GM18867 (cell line): Measurements from ENCODE around the gene ABCD1.
"Not testable (repeated sequence)": the region's sequence is repeated elsewhere in the genome, so short reads cannot be mapped to it uniquely, and the experiment has no call there.

Experiments used
- ATAC-seq: cut with Tn5 transposase; IDR thresholded peaks from one replicate; pipeline ENCODE4 v1.9.1; 2021; ENCODE audit warnings: mild to moderate bottlenecking, moderate library complexity; ENCODE audit not compliant: unreplicated experiment

ABCD1 gene

DNA sequence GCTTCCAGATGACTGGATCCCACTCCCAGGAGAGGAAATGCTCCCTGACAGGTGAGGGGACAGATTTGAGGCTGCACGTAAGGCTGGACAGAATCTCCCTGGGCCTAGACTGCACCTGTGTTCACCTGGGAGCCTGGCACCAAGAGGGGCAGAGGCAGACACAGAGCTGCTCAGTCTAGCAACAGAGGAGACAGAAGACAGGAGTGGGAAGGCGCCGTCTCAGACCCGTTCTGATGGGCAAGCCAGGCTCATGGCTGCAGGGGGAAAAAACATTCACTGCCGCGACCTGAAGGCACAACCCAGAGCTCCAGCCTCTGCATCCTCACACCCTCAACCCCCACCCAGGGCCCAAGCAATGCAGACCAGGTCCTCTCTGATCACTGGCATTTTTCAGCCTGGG, 17.2 kb upstream of the ABCD1 start:
- no peak for ATAC-seq

DNA sequence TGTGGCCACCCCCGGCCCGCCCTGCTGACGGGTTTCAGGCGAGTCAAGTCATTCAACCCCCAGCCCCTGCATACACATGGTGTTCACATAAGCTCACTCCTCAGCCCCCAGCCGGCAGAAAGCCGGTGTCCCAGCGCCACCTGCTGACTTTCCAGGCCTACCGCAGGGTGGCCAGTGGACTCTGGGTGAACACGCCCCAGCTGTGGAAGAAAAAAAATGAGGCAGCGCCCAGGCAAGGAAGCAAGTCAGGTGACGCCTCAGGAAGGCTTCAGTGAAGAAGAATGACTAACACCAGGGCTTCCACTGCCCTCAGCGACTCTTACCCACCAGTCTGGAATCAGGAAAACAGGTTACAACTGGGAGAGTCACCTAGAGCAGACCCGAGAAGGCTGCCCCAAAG, 16.2 kb upstream of the ABCD1 start:
- peak; percentile 47 for ATAC-seq

DNA sequence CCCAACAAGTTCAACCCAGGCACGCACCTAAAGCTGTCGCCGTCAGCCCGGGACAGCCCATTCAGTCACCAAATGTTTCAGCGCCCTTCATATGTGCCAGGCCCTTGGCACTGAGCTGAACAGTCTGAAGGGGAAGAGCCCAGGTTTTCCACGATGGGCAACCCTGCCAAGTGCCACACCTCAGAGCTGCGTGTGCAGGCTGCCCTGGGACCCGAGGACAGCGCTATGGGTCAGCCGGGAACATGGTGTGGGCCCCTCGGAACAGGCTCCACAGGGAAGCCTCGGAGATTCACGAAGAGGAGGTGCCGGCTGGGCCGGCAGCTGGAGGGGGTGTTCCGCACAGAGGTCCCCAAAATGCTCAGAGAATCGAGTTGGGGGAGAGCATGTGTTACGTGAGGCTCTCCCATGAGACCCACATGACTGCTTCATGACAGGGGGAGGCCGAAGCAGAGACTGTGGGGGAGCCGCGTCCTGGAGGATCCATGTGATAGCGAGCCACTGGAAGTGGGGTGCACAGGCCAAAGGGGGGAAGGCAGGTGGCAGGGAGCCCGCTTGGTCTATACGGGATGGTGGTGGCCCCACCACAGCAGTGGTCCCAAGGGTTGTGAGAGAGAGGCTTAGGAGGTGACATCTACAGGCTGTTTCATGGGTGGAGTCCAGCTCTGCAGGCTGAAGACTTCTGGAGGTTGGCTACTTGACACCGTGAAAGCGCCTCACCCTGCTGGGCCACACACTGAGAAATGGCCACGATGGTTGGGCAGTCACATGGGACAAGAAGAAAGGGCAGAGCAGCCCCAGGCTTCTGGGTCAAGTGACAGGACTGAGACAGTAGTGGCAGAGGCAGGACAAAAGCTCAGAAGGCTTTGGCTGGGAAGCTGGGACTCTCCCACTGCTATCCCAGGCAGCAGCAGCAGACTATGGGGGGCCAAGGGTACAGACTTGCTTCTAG, 14.7 kb upstream of the ABCD1 start:
- no peak for ATAC-seq

DNA sequence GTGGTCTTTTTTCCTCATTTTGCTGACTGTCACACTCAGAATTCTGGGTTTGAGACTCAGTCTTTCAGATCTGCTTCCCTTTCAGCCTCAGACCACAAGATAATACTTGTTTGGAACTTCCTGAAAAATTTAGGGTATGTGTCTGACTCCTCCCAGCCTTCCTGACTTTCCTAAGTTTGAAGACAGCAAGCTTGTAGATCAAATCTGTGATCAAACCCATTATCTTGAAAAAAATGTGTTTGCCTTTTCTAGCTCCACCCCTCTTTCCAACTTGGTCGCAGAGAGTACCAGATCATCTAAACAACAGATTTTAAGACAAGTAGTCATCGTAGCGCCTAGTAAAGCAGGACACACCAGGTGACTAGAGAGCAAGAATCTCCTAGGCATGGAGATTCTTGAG, 10.4 kb upstream of the ABCD1 start:
- no peak for ATAC-seq

DNA sequence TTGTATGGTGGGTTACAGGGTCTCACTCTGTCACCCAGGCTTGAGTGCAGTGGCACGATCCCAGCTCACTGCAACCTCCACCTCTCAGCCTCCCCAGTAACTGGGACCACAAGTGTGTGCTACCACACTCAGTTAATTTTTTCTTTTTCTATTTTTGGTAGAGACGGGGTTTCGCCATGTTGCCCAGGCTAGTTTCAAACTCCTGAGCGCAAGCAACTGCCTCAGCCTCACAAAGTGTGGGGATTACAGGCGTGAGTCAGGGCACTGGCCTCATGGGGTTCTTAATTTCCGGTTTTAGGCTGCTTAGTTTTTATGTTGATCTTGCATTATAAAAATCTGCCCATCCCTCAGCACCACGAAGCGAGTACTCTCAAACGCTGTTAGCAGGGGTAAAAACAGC, 7.2 kb upstream of the ABCD1 start:
- ATAC-seq: no peak

DNA sequence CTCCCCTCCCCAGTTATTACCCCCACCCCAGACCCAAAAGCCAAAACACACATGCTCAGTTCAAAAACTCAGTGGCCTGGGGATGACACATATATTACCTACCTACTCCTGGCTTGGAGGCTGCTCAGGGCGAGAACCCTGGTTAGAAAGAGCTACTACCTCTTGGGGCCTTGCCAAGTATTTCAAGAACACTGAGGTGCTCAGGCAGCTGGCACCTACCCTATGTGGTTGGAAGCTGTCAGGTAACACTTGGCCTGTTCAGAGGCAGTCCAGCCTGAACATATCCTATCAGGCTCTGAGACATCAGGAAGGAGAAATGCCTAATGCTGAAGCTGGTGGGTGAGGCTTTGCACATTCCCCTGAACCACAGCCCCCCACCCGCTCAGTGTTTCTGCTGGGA, 5.4 kb upstream of the ABCD1 start:
- ATAC-seq: no peak

DNA sequence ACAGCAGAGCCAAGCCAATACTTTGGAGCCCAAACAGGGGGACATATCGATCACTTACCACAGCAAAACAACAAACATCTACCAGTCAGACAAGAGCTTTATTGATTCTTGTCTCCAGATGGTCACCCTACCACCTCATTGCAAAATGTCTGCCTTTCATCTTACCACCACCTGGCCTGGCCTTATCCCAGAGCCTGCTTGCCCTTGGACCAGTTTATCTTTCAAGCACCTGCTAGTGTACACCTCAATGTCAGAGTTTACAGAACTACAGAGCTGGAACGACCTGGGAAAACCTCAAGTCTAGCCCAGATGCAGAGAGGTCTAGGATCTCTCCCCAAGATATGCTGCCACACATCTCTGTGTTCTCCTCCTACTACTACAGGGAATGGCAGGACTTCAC, 5.0 kb upstream of the ABCD1 start:
- no peak for ATAC-seq

DNA sequence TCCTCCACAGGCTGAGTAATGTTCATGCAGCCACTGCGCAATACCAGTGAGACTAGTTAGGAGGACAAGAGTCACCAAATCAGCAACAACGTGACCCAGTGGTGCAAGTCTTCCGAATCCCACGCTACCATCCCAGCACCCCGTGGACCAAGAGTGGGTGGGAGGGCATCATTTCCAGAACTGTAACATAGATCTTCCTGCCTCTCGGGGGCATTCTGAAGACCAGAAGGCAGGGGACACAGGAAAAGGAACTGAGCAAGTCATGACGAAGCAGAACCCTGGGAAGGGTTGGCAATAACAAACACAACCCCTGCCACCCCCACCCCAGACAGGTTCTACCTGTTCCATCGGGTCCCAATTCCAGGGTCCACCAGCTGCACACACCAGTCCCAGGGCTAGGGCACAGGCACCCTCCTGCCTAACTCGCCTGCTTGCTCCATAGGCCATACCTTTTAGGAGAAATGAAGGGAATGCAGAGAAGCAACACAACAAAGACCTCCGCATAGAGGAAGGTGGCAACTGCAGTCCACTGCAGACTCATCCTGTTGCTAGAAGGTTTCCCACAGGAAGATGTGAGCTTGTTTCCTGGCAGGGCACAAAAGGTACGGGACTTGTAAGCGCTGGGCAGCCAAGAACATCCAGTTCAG, 1.8 kb upstream of the ABCD1 start:
- no peak for ATAC-seq

DNA sequence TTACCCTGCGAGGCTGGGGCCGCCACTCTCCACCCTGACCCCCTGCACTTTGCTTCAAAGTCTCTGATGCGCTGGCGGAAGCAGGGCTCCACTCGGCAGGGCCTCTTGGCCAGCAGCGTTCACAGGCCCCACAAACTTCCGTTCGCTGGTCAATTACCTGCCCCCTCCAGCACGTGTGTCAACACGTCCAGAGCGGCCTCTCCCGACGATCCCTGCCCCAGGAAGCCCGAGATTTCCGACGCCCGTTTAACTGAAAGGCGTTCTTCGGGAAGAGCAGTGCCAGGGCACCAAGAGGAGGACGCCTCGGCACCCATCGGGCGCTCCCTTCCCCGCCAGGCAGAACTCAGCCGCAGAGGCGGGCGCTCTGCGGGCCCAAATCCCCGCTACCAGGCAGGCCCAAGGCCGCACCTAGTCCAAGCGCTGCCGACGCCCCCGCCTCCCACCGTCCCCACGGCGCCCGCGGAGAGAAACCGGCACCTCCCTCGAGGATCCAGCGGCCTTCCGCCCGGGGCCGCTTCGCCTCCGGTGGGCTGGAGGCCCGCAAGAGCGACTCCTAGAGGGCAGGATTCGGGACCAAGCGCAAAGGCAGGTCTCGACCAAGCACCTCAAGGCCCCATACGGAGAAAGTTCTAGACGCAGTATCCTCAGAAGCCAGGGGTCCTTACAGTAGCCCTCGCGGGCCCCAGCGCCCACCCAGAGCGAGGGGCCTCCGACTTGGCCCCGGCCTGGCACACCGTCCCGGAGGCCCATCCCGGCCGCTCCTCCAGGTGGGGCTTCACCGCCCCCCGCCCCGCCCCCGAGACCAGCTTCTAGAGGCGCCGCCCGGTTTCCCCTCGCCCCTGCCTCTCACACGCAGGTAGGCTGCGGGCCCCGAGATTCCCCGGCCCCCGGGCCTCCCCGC, 1.1 kb upstream of the ABCD1 start:
- peak; percentile 24 for ATAC-seq

DNA sequence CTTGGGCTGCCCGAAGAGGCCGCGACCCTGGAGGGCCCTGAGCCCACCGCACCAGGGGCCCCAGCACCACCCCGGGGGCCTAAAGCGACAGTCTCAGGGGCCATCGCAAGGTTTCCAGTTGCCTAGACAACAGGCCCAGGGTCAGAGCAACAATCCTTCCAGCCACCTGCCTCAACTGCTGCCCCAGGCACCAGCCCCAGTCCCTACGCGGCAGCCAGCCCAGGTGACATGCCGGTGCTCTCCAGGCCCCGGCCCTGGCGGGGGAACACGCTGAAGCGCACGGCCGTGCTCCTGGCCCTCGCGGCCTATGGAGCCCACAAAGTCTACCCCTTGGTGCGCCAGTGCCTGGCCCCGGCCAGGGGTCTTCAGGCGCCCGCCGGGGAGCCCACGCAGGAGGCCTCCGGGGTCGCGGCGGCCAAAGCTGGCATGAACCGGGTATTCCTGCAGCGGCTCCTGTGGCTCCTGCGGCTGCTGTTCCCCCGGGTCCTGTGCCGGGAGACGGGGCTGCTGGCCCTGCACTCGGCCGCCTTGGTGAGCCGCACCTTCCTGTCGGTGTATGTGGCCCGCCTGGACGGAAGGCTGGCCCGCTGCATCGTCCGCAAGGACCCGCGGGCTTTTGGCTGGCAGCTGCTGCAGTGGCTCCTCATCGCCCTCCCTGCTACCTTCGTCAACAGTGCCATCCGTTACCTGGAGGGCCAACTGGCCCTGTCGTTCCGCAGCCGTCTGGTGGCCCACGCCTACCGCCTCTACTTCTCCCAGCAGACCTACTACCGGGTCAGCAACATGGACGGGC, 579 bp downstream of the ABCD1 start:
- ATAC-seq: peak; percentile 1

DNA sequence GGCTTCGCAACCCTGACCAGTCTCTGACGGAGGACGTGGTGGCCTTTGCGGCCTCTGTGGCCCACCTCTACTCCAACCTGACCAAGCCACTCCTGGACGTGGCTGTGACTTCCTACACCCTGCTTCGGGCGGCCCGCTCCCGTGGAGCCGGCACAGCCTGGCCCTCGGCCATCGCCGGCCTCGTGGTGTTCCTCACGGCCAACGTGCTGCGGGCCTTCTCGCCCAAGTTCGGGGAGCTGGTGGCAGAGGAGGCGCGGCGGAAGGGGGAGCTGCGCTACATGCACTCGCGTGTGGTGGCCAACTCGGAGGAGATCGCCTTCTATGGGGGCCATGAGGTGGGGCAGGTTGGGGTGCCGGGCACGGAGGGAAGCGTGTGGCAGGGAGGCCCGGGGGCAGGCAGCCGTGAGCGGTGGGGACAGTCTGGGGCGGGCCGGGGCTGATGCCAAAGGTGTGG, 1.2 kb downstream of the ABCD1 start:
- no peak for ATAC-seq

DNA sequence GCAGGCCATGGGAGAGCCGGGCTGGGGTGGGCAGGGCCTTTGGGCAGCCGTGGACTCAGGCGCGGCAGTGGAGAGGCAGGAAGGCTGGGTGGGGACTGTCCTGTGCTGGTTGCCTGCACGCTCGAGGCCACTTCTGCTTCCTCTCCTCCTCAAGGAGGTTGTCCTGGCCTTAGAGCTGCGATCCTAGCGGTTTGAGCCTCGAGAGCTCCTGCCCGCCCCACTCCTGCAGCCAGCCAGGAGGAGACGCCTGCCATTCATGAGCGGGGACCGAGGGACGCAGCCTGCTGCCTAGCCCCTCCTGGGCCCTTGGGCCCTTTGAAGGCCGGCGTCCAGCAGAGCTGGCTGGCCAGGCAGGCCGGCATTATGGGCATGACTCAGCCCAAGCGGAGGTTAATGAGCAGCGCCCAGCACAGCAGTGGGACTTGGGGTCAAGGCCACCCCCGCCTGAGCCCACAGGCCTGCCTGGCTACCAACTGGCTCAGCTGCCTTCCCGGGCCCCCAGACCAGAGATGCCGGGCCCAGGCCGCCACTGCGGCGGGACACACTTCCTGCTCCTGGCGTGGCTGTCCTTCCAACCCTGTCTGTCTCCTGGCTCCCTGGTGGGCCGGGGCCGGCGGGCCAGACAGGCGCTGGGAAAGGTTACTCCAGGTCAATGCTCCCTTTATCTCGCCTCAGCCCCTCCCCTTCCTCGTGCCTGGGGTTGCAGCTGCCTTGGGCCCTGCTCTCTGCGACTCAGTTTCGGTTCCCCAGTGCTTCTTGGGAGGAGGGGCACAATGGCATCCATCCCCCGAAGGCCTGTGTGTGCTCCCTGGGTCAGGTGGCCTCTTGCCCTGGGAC, 1.8 kb downstream of the ABCD1 start:
- peak; percentile 49 for ATAC-seq

DNA sequence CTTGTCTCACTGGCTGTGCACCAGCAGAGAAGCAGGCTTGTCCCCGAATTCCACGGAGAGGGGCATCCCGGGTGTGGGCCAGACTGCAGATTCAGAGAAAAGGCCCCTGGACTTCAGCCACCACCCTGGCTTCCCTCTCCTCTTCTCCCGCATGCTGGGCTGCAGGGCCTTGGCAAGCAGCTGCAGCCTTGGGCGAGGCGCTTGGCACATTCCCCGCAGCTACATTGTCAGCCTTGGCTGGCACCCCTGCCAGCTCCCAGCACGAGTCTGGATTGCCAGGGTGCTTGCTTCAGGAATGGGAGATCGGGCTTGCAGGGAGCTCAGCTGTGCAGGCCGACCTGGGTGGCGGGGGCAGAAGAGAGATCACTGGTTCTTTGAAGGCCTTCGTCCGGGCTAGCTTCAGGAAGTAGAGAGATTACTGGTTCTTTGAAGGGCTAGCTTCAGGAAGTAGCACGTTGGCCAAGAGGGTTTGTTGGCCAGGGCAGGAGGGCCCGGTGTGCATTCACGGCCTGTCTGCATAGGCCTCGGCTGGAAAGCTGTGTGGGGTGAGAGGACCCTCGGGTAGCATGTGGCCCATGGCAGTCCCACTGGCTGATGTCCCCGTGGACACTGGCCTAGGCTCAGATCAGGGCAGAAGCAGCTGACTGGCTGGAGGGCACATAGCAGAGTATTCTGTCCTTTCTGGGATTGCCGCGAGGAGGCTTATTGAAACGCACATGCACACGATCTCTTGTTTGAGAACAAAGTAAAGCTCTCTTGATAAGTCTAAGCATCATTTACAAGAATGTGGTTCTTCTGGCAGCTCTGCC, 2.7 kb downstream of the ABCD1 start:
- ATAC-seq: no peak

DNA sequence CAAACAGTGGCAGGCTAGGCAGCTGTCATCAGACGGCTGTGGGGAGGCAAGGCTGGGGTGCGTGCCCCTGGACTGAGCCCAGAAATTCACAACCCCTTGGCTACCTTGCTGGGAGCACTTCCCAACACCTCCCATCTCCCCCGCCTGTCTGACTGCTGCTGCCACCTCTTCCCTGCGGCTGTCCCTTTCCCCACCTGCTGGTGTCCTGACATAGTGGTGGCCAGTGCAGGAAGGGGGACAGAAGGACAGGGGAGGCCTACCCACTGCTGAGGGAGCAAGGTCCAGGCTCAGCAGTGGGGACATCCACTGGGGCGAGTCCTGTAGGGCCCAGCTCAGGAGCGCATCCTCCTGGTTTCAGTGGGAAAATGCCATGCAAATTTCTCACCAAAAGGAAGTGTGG, 3.4 kb downstream of the ABCD1 start:
- no peak for ATAC-seq

DNA sequence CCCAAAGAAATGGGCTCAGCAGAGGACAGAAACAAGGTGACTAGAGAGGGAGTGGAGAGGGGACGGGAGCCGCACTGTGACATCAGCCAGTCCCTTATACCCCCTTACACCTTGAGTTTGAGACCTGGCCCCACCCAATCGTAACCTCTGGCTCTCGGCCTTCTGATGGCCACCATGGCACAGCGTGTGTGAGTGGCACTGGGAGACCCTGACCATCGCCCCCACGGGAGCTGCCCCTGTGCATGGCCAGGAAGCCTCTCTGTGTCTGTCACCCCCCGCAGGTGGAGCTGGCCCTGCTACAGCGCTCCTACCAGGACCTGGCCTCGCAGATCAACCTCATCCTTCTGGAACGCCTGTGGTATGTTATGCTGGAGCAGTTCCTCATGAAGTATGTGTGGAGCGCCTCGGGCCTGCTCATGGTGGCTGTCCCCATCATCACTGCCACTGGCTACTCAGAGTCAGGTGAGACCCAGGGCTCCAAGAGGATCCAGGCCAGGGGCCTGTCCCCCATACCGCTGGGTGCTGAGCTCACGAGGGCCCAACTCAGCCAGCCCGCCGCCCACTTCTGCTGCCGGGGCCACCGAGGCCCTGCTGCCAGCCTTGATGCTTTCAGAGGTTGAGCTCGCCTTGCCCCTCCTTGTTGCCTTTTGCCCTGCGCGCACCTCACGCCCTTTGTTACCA, 4.4 kb downstream of the ABCD1 start:
- ATAC-seq: no peak

DNA sequence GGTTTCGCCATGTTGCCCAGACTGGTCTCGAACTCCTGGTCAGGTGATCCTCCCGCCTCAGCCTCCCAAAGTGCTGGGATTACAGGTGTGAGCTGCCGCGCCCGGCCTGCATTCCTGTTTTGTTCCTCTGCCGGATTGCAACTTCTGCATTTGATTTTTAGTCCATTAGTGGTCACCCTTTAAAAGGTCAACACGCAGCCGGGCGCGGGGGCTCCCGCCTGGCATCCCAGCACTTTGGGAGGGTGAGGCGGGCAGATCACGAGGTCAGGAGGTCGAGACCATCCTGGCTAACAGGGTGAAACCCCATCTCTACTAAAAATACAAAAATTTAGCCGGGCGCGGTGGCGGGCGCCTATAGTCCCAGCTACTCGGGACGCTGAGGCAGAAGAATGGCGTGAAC, 5.5 kb downstream of the ABCD1 start:
- not testable (repeated sequence) for ATAC-seq

DNA sequence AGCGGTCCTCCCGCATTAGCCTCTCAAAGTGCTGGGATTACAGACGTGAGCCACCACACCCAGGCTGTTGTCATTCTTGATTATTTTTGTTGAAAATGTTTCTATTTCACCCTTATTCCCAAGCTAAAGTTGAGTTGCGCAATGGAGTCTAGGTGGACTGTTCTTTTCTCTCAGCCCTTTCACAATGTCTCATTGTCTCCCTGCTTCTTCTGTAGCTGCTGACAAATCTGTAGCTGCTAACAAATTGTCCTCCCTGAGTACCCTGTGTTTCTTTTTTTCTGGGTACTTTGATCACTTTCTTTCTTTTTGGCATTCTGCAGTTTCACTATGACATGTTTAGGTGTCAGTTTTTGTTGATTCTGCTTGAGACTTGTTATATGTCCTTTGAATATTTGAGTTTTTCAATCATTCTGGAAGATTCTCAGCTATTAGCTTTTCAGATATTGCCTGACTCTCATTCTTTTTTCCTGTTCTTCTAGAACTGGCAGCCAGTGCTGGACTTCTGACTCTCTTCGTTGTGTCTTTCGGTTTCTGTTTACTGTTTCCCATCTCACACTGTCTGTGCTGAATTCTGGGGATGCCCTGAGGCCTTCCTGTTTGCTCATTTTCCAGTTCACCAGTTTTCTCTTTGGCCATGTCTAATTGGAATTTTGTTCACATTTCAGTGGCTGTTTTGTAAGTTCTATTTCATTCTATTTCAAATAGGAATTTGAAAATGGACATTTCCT, 6.6 kb downstream of the ABCD1 start:
- ATAC-seq: no peak

DNA sequence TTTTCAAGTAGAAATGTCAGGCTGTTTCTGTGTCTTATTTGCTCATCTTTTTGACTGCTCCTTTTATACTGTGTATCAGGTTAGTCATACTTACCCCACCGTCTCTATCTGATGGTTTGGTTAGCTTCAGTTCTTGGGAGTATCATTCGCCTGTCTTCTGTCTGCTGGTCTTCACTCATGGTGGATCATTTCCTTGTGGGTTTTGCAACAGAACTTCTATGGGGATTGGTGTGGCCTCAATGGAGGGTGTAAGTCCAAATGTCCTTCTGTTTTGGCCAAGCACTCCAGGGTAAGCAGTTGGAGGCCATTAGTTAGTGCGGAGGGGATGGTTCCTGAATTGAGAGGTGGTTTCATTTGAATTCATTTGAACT, 7.2 kb downstream of the ABCD1 start:
- ATAC-seq: no peak
